ENCODE measurements around the gene PKD1L1.
"Not testable (repeated sequence)": the region's sequence is repeated elsewhere in the genome, so short reads cannot be mapped to it uniquely, and the experiment has no call there.

PKD1L1 gene

GRCh38 chr7:47938574-47939165 lies 9.6 kb downstream of the PKD1L1 start:
- DNase-seq = no peak

- no peak for DNase-seq
These were observed 10.3 kb downstream of the PKD1L1 start for GRCh38 chr7:47937711-47938573.

GRCh38 chr7:47937065-47937687 lies 11.1 kb downstream of the PKD1L1 start:
- DNase-seq = no peak

GRCh38 chr7:47936323-47936722 lies 11.9 kb downstream of the PKD1L1 start:
- no peak for DNase-seq

- DNase-seq = no peak
These were observed 12.9 kb downstream of the PKD1L1 start for GRCh38 chr7:47935336-47935735.

- DNase-seq = no peak
These were observed 13.4 kb downstream of the PKD1L1 start for GRCh38 chr7:47934831-47935230.

- no peak for DNase-seq
These were observed 15.1 kb downstream of the PKD1L1 start for GRCh38 chr7:47933215-47933614.

- DNase-seq = no peak
These were observed 15.7 kb downstream of the PKD1L1 start for GRCh38 chr7:47932466-47933037.

- no peak for DNase-seq
These were observed 16.2 kb downstream of the PKD1L1 start for GRCh38 chr7:47932016-47932415.

- DNase-seq = no peak
These were observed 17.0 kb downstream of the PKD1L1 start for GRCh38 chr7:47931005-47932004.

GRCh38 chr7:47924266-47924665 lies 24.0 kb downstream of the PKD1L1 start:
- no peak for DNase-seq

- DNase-seq = not testable (repeated sequence)
These were observed 25.0 kb downstream of the PKD1L1 start for GRCh38 chr7:47923081-47923875.

GRCh38 chr7:47916514-47916913 lies 31.8 kb downstream of the PKD1L1 start:
- not testable (repeated sequence) for DNase-seq

GRCh38 chr7:47915616-47915976 lies 32.7 kb downstream of the PKD1L1 start:
- DNase-seq = no peak

GRCh38 chr7:47914717-47915615 lies 33.3 kb downstream of the PKD1L1 start:
- DNase-seq = no peak

- no peak for DNase-seq
These were observed 35.9 kb downstream of the PKD1L1 start for GRCh38 chr7:47912332-47912731.

- DNase-seq = no peak
These were observed 39.5 kb downstream of the PKD1L1 start for GRCh38 chr7:47908720-47909119.

- no peak for DNase-seq
These were observed 40.2 kb downstream of the PKD1L1 start for GRCh38 chr7:47907981-47908616.

- no peak for DNase-seq
These were observed 41.4 kb downstream of the PKD1L1 start for GRCh38 chr7:47906883-47907282.

Measured in amniotic stem cell (primary cell).